NB4 (cell line): Measurements from ENCODE around the gene SEMA6B.

Experiments
- POLR2A ChIP-seq: IDR thresholded peaks from 2 replicates; pipeline ENCODE4 v1.6.1; 2011; ENCODE audit warnings: mild to moderate bottlenecking; ENCODE audit not compliant: insufficient read length; ENCODE audit errors: extremely low read depth
- TF ChIP-seq, protein P1 (sequence below): IDR thresholded peaks from one replicate; pipeline ENCODE4 v1.5.1; 2012; ENCODE audit warnings: low read depth, low read length

DNA sequence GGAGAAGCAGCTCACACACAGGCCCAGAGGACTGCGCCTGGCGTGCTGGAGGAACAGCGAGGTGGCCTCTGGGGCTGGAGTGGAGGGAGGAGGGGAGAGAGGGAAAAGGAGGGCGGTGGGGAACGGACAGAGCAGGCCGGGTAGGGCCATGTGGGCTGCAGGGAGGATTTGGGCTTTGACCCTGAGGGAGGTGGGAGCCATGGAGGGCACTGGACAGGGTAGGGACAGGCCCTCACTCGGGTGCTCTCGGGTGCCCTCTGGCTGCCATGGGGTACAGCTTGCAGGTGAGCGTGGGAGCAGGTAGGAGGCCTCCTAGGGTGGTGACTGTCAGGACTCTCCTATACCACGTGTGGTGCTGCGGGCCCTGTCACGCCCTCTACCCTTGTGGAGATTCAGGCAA is 64.0 kb downstream of the SEMA6B start:
- TF ChIP-seq, protein P1, sequence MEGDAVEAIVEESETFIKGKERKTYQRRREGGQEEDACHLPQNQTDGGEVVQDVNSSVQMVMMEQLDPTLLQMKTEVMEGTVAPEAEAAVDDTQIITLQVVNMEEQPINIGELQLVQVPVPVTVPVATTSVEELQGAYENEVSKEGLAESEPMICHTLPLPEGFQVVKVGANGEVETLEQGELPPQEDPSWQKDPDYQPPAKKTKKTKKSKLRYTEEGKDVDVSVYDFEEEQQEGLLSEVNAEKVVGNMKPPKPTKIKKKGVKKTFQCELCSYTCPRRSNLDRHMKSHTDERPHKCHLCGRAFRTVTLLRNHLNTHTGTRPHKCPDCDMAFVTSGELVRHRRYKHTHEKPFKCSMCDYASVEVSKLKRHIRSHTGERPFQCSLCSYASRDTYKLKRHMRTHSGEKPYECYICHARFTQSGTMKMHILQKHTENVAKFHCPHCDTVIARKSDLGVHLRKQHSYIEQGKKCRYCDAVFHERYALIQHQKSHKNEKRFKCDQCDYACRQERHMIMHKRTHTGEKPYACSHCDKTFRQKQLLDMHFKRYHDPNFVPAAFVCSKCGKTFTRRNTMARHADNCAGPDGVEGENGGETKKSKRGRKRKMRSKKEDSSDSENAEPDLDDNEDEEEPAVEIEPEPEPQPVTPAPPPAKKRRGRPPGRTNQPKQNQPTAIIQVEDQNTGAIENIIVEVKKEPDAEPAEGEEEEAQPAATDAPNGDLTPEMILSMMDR, result no peak
- no peak for TF ChIP-seq POLR2A
